Mammary epithelial cell (primary cell): ENCODE data around the gene MRGPRG.

Experiments
- EZH2 ChIP-seq: IDR thresholded peaks from 2 replicates; pipeline ENCODE4 v1.6.1; 2012; ENCODE audit warnings: low read length, inconsistent platforms, borderline replicate concordance
- TF ChIP-seq, protein P1 (sequence below), 2 donors: IDR thresholded peaks in 1 of 2; conservative IDR thresholded peaks in 1 of 2; 2 replicates each; pipeline ENCODE4 v1.5.1; 2011 to 2012; ENCODE audit warnings: inconsistent platforms in 2 of 2, low read length in 2 of 2, mild to moderate bottlenecking in 2 of 2, control low read depth in 1 of 2, low read depth in 1 of 2; ENCODE audit not compliant: insufficient read depth in 1 of 2; ENCODE audit errors: extremely low read depth in 1 of 2

DNA sequence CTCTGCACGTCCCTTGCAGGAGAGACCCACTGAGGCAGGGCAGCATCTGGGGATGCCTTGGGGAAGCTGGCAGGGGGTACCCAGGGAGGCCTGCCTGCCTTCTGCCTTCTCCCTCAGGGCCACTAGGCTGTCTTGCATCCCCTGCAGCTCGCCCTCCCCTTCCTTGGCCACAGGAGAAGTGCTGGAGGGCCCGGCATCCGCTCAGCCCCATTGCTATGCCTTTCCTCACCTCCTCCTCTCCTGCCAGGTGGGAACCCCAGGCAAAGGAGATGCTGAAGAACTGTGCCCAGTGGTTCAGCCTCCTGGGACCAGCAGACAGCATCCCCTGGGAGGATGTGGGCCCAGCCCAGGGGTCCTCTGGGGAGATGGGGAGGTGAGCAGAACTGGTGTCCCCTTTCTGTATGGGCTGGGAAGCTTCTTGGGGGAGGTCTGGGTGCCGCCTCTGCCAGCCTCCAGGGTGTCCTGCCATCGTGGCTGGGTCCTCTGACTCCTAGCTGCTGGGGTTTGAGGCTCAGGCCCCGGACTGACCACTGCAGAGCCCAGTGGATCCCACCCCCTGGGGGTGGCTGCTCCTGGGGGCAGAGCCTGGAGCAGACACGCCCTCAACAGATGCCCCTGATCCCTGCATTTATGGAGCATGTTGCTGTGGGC, 20.6 kb downstream of the MRGPRG start:
- TF ChIP-seq, protein P1, sequence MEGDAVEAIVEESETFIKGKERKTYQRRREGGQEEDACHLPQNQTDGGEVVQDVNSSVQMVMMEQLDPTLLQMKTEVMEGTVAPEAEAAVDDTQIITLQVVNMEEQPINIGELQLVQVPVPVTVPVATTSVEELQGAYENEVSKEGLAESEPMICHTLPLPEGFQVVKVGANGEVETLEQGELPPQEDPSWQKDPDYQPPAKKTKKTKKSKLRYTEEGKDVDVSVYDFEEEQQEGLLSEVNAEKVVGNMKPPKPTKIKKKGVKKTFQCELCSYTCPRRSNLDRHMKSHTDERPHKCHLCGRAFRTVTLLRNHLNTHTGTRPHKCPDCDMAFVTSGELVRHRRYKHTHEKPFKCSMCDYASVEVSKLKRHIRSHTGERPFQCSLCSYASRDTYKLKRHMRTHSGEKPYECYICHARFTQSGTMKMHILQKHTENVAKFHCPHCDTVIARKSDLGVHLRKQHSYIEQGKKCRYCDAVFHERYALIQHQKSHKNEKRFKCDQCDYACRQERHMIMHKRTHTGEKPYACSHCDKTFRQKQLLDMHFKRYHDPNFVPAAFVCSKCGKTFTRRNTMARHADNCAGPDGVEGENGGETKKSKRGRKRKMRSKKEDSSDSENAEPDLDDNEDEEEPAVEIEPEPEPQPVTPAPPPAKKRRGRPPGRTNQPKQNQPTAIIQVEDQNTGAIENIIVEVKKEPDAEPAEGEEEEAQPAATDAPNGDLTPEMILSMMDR (conservative IDR thresholded peaks at IDR 0.05 in 1 of 2, IDR thresholded peaks at IDR 0.05 in 1 of 2; ENCODE audit: extremely low read depth in 1 of 2, insufficient read depth in 1 of 2, low read depth in 1 of 2, low read length in 2 of 2) = no peak
- no peak for TF ChIP-seq EZH2
